K562 (cell line): ENCODE measurements around the gene FAM114A1. TPM values are rescaled to one million over a fixed set of nuclear protein-coding genes. Genes with fewer than 3 reads are reported as not detected.
A peak's percentile ranks its signal among the peaks of the same experiment; 100 is the strongest.

Experiments
- ATAC-seq: fragments of 200-7000 bp; cut with Tn5 transposase; 3 replicates; pipeline ENCODE4 v1.9.1; 2020; ENCODE audit warnings: moderate library complexity
- BruUV-seq: library from RNA; stranded (reverse); fragments of 400-500 nt; replicated peaks from 2 replicates; lab custom pipeline; 2021; lab: Mats Ljungman, UMichigan
- CTCF ChIA-PET: fragments of 300-600 bp; formaldehyde crosslinking; extraction: SDS; loops from one replicate; lab custom pipeline; 2021; ENCODE audit warnings: low intra/inter-chr PET ratio; lab: Yijun Ruan, JAX
- POLR2A ChIA-PET: fragments of 300-600, 350-650 bp; sonication (Branson Sonifier 250); formaldehyde crosslinking; extraction: SDS; loops from one replicate; lab custom pipeline; 2021; ENCODE audit warnings: antibody characterized with exemption, inconsistent platforms; lab: Yijun Ruan, JAX
- DNase-seq, 4 experiments: peaks; one replicate each; pipeline versions ENCODE4 v3.0.0 to v3.0.0-alpha.2; 2011 to 2018; ENCODE audit warnings: low spot score in 3 of 4, mixed read lengths in 3 of 4; ENCODE audit errors: extremely low read depth in 1 of 4
- FAIRE-seq: peaks from 2 replicates; lab custom pipeline; 2011; peaks lifted over from hg19 to GRCh38; lab: Jason Lieb, UNC
- H2AFZ ChIP-seq: 2 replicates; pipeline ENCODE4 v1.6.0; 2011; ENCODE audit warnings: low read depth, low read length, control low read depth, inconsistent platforms
- H3K27ac ChIP-seq: fragments of 200-600 bp; 3 replicates; pipeline ENCODE4 v1.8.0; 2011; ENCODE audit warnings: low read depth, mild to moderate bottlenecking, control low read depth, inconsistent platforms, low read length, moderate library complexity, mixed read lengths; ENCODE audit errors: extremely low read depth
- H3K27me3 ChIP-seq, 2 experiments: fragments of 300-600 bp in 1 of 2; 2 replicates in 1 of 2; 3 replicates in 1 of 2; pipeline versions ENCODE4 v1.6.0 to v1.8.0; 2011; ENCODE audit warnings: inconsistent platforms in 2 of 2, low read length in 2 of 2, mild to moderate bottlenecking in 1 of 2, mixed read lengths in 1 of 2, moderate library complexity in 1 of 2; ENCODE audit not compliant: control insufficient read depth in 2 of 2, insufficient read depth in 2 of 2
- H3K36me3 ChIP-seq: fragments of 300-600 bp; 3 replicates; pipeline ENCODE4 v1.8.0; 2011; ENCODE audit warnings: mild to moderate bottlenecking, low read length, inconsistent platforms; ENCODE audit not compliant: control insufficient read depth, insufficient read depth
- H3K4me1 ChIP-seq, 2 experiments: fragments of 200-600 bp in 1 of 2; replicated peaks in 1 of 2; 2 replicates in 1 of 2; 3 replicates in 1 of 2; pipeline versions ENCODE4 v1.5.1 to v1.8.0; 2011; ENCODE audit warnings: inconsistent platforms in 2 of 2, low read length in 2 of 2, mild to moderate bottlenecking in 1 of 2, mixed read lengths in 1 of 2, moderate library complexity in 1 of 2; ENCODE audit not compliant: control insufficient read depth in 2 of 2, insufficient read depth in 2 of 2
- H3K4me2 ChIP-seq: 2 replicates; pipeline ENCODE4 v1.6.1; 2011; ENCODE audit warnings: low read length, control low read depth, inconsistent platforms, mixed read lengths; ENCODE audit not compliant: insufficient read depth
- H3K4me3 ChIP-seq: fragments of 200-600 bp; sonication (generic), shearing (Covaris generic); 2 replicates; pipeline ENCODE4 v1.5.1; 2016; ENCODE audit warnings: control low read depth, inconsistent platforms
- H3K79me2 ChIP-seq: fragments of 200-600 bp; 3 replicates; pipeline ENCODE4 v1.8.0; 2011; ENCODE audit warnings: low read length, inconsistent platforms; ENCODE audit not compliant: control insufficient read depth, insufficient read depth
- H3K9ac ChIP-seq, 2 experiments: 2 replicates each; pipeline versions ENCODE4 v1.6.0 to v1.6.1; 2011; ENCODE audit warnings: low read depth in 2 of 2, low read length in 2 of 2, control low read depth in 1 of 2, inconsistent platforms in 1 of 2, mild to moderate bottlenecking in 1 of 2, mixed read lengths in 1 of 2; ENCODE audit not compliant: insufficient read depth in 1 of 2
- H3K9me1 ChIP-seq: one replicate; pipeline ENCODE4 v1.6.0; 2011; ENCODE audit warnings: inconsistent platforms, mild to moderate bottlenecking, low read length, moderate library complexity; ENCODE audit not compliant: control insufficient read depth, insufficient read depth
- H3K9me3 ChIP-seq: replicated peaks from 2 replicates; pipeline ENCODE4 v1.5.1; 2011; ENCODE audit warnings: low read depth, low read length, inconsistent platforms; ENCODE audit not compliant: control insufficient read depth, insufficient read depth
- H4K20me1 ChIP-seq: replicated peaks from 2 replicates; pipeline ENCODE4 v1.6.1; 2011; ENCODE audit warnings: low read length, inconsistent platforms, mixed read lengths; ENCODE audit not compliant: control insufficient read depth, insufficient read depth
- AFF4 ChIP-seq: sonication (generic); formaldehyde crosslinking; IDR thresholded peaks from 2 replicates; pipeline ENCODE4 v1.8.0; 2023; ENCODE audit warnings: mild to moderate bottlenecking, missing genetic modification reagents
- CC2D1A ChIP-seq: fragments of 450-650 bp; IDR thresholded peaks from 2 replicates; pipeline ENCODE4 v1.6.1; 2017; ENCODE audit warnings: mild to moderate bottlenecking
- FOSL1 ChIP-seq: fragments of 200-800 bp; sonication (Bioruptor generic); conservative IDR thresholded peaks from 2 replicates; pipeline ENCODE4 v1.6.1; 2016; ENCODE audit warnings: missing genetic modification characterization, missing compliant biosample characterization
- MEIS2 ChIP-seq: fragments of 450-650 bp; IDR thresholded peaks from 2 replicates; pipeline ENCODE4 v1.6.1; 2014; ENCODE audit warnings: mild to moderate bottlenecking; ENCODE audit not compliant: partially characterized antibody
- WGBS: fragments of 100-300 bp; shearing (Covaris generic); methylation state at CpG from one replicate; pipeline ENCODE4 v1.1.6; 2016; ENCODE audit warnings: low coverage, mixed read lengths; ENCODE audit not compliant: insufficient coverage; ENCODE audit errors: missing lambda C conversion rate; 5-methylcytosine and 5-hydroxymethylcytosine counted together
- in situ Hi-C: fragments of 300-500 bp; cut with MboI; formaldehyde crosslinking; loops from 4 replicates; pipeline ENCODE4 v1.15.0; 2018; ENCODE audit warnings: inconsistent platforms, mixed read lengths
- intact Hi-C: fragments of 100-400 bp; cut with micrococcal nuclease; formaldehyde crosslinking; loops from 2 replicates; pipeline ENCODE4 v1.14.2; 2022
- polyA plus RNA-seq, 8 experiments: library from polyadenylated mRNA; depleted of rRNA in 4 of 8; stranded (reverse) in 5 of 8; unstranded in 3 of 8; fragments of >200 nt; fragmentation: Nextera tagmentation in 2 of 8; fragmentation: Illumina TruSeq in 1 of 8; extraction: Ambion mirVana in 2 of 8; extraction: Trizol in 1 of 8; gene quantifications; 2 replicates each; pipeline versions ENCODE4 v1.2.1 to v1.2.3, GENCODE V29; 2011 to 2014; ENCODE audit warnings: inconsistent platforms in 1 of 8, missing spikeins in 1 of 8
- total RNA-seq, 7 experiments: library from RNA; depleted of rRNA in 6 of 7; stranded (reverse); fragments of >200 nt in 6 of 7; fragmentation: Illumina TruSeq in 2 of 7; extraction: Trizol in 2 of 7; gene quantifications; 2 replicates each; pipeline versions ENCODE4 v1.2.1 to v1.2.3, GENCODE V29; 2011 to 2021; ENCODE audit warnings: low replicate concordance in 1 of 7

The FAM114A1 gene
- total and polyA plus RNA-seq, 9 of the 15 experiments (the other 6 are each of a cell fraction or from before 2014, with no cell fraction given) = 1.8 to 12.0 (median 4.3) TPM

GRCh38 chr4:38948551-38948950, 80.9 kb downstream of the FAM114A1 start:
- FAIRE-seq (no peak), ATAC-seq (no peak), DNase-seq (no peak)
- TF ChIP-seq CC2D1A (no peak), FOSL1 (tag) (0 out of 2 replicates have a peak, but pooled peaks have one; percentile 40), AFF4 (CRISPR knock-in tag) (no peak), MEIS2 (peak; percentile 4)
- H3K36me3 ChIP-seq = no peaks in the 10 kb centered on the region
- no peaks in the 10 kb centered on the region for H3K4me1 ChIP-seq
- in situ Hi-C loops = no loop called here
- ChIA-PET CTCF (interaction anchor here (0.5 kb wide), 1 partner anchor 1371 kb away, joined by 3 read pairs; no protein-coding TSS in a partner anchor), POLR2A (interaction anchor here (1.1 to 2.5 kb wide), 2 partner anchors 10 to 67 kb away, joined by 3 to 8 read pairs; no protein-coding TSS in a partner anchor)
- no peak overlapping the region for H3K9ac ChIP-seq
- H3K9me3 ChIP-seq = no peaks in the 10 kb centered on the region
- no peak overlapping the region for H3K4me3 ChIP-seq
- H3K27ac ChIP-seq = no peak overlapping the region
- 14% methylated on average over 2 of the region's 2 CpGs for WGBS
- H3K79me2 ChIP-seq = no peaks in the 10 kb centered on the region
- H2AFZ ChIP-seq = no peak overlapping the region
- no TSS peak for BruUV-seq
- H4K20me1 ChIP-seq = no peaks in the 10 kb centered on the region
- peaks cover 9 to 15% of the 10 kb centered on the region in 2 experiments; a peak in 3 of 5 replicates for H3K27me3 ChIP-seq
- H3K4me2 ChIP-seq = no peak overlapping the region
- H3K9me1 ChIP-seq = no peaks in the 10 kb centered on the region
- intact Hi-C loops = no loop called here
